CD4-positive, alpha-beta T cell treated with Interferon gamma for 1 hour (primary cell): ENCODE data around the gene ARFIP1.

ENCODE experiments used
- DNase-seq: peaks from one replicate; pipeline ENCODE4 v3.0.0-alpha.2; 2020

Gene ARFIP1

DNA sequence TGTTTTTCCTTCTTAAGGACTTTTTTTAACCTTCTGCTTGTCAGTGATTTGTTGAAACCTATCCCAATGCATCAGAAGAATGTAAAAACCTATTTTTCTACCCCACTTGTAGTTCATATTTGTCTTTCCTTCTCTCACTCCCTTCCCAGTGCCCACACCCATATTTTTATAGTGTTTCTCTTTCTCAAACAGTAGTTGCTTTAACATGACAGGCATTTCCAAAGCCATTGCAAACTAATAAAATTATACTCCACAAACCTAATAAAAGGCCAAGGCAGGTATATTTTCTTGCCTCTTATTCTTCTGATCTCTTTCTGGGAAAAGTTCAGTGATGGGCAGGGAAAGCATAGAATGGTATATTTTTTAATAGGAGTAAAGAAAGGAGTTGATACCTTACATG lies 120.6 kb downstream of the ARFIP1 start:
- no peak for DNase-seq

DNA sequence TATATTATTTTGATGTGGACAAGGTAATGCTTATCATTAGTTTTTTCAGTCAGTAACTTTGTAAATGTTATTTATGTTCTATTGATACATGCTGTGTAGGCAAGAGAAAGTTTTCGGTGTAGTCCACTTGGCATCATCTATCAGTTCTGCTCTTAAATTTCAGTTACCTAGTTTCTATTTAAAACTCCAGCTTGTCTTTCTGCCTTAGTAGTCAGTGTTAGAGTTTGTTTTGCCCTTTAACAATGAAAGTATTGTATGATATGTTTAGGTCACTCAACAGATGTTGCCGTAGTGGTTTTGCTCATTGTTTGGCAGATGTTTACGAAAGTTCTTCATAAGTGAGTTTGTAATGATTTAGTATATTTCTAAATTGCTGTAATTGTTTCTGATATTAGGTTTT lies 121.5 kb downstream of the ARFIP1 start:
- no peak for DNase-seq

- no peak for DNase-seq
Observed at GRCh38 chr4:152903658-152904057, 123.9 kb downstream of the ARFIP1 start.

DNA sequence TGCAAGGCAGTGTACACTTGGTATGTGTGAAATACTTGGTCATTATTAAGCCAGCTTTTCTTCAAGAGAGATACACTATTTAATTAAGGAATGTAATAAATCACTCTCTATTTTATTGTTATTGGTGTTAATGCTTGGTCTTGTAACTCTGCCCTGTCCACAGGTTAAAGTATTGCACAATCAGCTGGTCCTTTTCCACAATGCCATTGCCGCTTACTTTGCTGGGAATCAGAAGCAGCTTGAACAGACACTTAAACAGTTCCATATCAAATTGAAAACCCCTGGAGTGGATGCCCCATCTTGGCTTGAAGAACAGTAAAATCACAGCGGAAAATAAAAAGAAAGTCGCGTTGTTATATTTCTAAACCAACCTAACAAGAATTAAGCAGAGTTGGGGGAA lies 130.1 kb downstream of the ARFIP1 start:
- no peak for DNase-seq

- no peak for DNase-seq
Observed at GRCh38 chr4:152910521-152910920, 130.8 kb downstream of the ARFIP1 start.

DNA sequence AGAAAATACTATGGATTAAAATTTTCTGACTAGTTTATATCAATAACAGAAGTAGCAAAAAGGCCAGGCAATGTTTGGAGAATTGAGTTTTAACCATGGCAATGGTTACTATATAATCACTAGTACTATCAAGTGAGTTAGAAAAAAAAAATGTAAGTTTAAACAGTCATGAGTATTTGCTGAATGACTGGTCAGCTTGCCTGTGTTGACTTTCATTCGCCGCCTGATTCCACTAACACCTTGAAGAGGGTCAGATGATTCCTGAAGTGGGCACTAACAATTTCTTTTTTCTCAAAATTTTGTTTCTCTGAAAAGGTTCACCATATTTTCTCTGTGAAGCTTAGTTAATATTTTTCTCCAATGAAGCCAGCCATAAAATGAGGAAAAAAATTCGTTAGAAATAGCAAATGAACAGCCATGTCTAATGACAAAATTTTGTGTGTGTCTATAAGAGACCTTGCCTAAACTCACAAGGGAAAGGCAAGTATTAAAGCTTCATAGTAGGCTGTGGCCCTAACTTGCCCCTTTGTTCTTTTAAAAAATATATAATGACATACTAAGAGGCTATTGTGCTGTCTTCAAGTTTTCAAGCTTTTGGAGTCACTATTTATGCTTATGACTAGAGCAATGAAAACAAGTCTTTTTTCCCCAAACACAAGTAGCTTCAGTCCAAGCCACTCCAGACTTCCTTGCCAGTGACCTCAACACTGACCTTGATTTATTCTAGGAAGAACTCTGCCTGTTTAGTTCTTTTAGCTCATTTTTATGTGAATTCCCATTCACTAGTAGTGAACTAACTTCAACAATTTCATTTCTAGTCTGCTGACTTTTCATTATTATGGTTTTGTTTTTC lies 138.0 kb downstream of the ARFIP1 start:
- no peak for DNase-seq

DNA sequence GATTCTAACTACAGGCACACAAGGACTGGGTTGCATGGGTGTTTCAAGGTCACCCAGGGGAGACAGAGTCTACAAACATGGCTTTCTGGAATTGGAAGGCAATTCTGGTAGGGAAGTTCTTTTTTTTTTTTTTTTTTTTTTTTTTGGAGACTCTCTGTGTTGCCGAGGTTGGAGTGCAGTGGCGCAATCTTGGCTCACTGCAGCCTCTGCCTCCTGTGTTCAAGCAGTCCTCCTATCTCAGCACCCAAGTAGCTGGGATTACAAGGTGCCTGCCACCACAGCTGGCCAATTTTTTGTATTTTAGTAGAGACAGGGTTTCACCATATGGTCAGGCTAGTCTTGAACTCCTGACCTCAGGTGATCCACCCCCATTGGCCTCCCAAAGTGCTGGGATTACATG lies 140.1 kb downstream of the ARFIP1 start:
- no peak for DNase-seq

GRCh38 chr4:152920768-152921167 lies 141.0 kb downstream of the ARFIP1 start:
- no peak for DNase-seq

DNA sequence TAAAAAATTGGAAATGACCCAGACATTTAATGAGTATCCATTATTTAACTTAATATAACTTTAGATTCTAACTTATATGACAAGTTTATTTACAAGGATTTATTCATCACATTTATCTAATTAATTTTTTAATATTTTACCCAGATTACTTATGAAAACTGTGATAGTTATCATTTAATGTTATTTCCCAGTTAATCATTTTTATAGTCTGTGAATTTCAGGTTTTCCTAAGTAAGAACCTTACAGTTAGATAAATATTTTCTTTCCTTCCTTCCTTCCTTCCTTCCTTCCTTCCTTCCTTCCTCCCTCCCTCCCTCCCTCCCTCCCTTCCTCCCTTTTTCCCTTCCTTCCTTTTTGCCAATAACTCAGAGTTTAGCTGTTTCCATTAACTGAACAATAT lies 141.5 kb downstream of the ARFIP1 start:
- no peak for DNase-seq

- no peak for DNase-seq
Observed at GRCh38 chr4:152925851-152926250, 146.1 kb downstream of the ARFIP1 start.

GRCh38 chr4:152926959-152927358 lies 147.2 kb downstream of the ARFIP1 start:
- DNase-seq = no peak

DNA sequence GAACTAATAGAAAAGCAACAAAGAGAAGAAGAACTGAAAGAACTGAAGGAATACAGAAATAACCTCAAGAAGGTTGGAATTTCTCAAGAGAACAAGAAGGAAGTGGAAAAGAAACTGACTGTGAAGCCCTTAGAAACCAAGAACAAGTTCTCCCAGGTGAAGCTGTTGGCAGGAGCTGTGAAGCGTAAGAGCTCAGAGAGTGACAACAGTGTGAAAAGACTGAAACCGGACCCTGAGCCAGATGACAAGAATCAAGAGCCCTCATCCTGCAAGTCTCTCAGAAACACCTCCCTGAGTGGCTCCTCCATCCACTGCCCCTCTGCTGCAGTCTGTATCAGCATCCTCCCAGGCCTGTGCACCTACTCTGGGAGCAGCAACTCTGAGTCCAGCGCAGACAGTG lies 148.0 kb downstream of the ARFIP1 start:
- no peak for DNase-seq

- DNase-seq = no peak
Observed at GRCh38 chr4:152928286-152928685, 148.5 kb downstream of the ARFIP1 start.

- no peak for DNase-seq
Observed at GRCh38 chr4:152929888-152930287, 150.1 kb downstream of the ARFIP1 start.

DNA sequence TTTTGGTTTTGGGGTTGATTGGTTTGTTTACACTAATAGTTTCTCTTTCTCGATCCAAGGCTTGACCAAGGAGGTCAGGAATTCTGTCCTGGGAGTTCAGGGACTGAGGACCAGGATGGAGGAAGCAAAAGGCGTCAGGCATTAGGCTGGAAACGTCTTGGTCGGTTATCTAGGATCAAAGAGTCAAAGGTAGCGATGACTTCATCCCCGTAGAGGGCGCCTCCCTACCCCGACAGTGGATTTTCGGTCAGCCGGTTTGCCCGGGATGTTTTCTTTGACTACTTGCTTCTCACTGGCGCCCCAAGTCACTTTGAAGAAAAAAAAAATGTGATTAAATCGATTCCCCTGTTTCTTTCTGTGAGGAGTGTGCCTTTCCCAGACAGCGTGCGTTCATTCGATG lies 155.4 kb downstream of the ARFIP1 start:
- DNase-seq = no peak

GRCh38 chr4:152935631-152936445 lies 156.1 kb downstream of the ARFIP1 start, which contains the start of gene FHDC1:
TSS of gene FHDC1 (plus strand) at chr4:152936323. CDS start at chr4:152943058, 6,735 bp downstream.
- no peak for DNase-seq

DNA sequence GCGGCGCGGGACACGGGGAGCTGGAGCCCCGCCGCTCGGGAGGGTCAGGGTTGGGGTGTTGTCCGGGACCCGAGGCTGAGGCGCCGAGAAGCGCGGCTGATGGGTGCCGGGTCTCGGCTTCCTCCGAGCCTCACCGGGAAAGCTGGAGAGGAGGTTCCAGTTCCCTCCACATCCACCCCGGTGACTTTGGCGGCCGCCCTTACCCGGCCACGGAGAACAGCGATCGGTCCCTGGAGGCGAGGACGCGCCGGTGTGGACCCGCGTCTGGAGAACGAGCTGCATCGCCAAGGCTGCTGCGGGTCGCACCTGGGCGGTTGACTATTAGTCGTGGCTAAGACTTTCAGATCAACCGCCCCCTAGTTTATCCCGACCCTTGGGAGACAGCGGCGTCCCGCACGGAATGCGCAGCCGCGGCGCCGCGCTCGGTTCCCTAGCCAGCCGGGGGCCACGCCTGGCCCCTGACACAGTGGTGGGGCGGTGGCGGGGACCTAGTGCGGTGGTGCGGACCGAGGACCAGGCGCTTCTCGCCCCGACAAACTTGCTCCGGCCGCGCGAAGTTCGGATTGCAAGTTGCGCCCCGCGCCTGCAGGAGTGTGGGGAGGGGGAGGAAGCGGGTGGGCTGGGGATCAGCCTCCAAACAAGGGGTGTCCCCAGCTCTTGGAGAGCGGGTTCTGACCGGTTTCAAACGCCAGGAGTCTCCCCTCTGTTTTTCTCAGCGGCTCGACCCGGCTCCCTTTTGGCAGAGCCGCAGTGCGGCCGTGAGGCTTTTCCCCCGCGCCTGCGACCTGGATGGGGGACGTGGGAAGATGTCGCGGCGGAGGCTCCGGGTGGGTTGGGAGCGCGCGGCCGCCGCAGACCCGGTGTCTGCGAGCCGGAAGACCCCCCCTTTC lies 156.9 kb downstream of the ARFIP1 start:
- DNase-seq = no peak

DNA sequence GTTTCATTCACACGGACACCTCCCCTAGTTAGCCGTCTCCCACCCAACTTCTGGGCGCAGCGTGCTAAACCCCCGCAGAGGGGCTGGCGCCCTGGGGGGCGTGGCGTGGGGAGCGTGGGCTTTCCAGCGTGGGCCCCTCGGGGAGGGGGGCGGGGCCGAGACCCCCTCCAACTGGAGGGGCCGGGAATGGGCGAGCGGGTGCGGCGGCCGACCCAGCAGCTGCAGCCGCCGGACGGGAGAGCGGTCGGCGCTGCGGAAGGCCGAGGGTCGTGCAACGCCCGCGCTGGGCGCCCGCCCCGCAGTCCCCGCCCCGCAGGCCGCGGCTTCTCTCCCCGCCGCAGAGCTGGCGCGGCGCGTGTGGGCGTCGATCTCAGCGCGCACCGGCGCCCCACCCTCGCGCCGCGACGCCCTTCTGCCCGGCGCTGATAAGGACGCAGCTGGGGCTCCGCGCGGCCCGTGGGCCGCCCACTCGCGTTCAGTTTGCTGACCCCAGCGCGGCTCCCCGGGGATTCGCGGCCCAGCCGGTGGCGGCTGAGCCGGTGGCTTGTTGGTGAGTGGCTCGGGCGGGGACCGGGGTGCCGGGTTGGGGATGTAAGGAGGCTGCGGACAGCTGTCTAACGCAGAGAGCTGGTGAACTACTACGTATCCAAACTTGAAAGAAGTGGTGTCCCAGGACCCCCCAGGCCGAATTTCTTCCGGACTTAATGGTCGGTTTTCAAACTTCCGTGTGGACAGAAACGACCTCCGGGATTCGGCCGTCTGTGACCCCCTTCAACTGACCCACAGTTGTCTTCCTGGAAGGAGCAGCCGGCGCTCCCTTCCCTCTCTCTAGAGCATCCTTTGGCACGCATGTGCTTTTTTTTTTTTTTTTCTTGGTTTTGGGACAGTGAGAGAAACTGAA lies 157.8 kb downstream of the ARFIP1 start:
- DNase-seq = no peak

GRCh38 chr4:152938237-152938947 lies 158.6 kb downstream of the ARFIP1 start:
- DNase-seq = no peak

GRCh38 chr4:152939621-152940020 lies 159.9 kb downstream of the ARFIP1 start:
- no peak for DNase-seq

- DNase-seq = no peak
Observed at GRCh38 chr4:152940461-152940860, 160.7 kb downstream of the ARFIP1 start.
